Activated naive CD8-positive, alpha-beta T cell treated with anti-CD3 and anti-CD28 coated beads for 36 hours (primary cell): Measurements from ENCODE around the gene ISCA2. TPM values are rescaled to one million over a fixed set of nuclear protein-coding genes. Genes with fewer than 3 reads are reported as not detected.
"Not testable (repeated sequence)": the region's sequence is repeated elsewhere in the genome, so short reads cannot be mapped to it uniquely, and the experiment has no call there.

ENCODE experiments used
- DNase-seq: peaks from one replicate; pipeline ENCODE4 v3.0.0; 2021
- H3K27ac Mint-ChIP-seq: one replicate; pipeline ENCODE4 v1.8.0; 2022; ENCODE audit warnings: mild to moderate bottlenecking, moderate library complexity, mixed read lengths
- H3K27me3 Mint-ChIP-seq: one replicate; pipeline ENCODE4 v1.8.0; 2022; ENCODE audit warnings: mild to moderate bottlenecking, mixed read lengths
- H3K36me3 Mint-ChIP-seq: one replicate; pipeline ENCODE4 v1.8.0; 2021; ENCODE audit warnings: mild to moderate bottlenecking, mixed read lengths
- H3K4me1 Mint-ChIP-seq: one replicate; pipeline ENCODE4 v1.8.0; 2021; ENCODE audit warnings: mixed read lengths
- H3K4me3 Mint-ChIP-seq: one replicate; pipeline ENCODE4 v1.8.0; 2022; ENCODE audit warnings: mild to moderate bottlenecking, moderate library complexity, mixed read lengths
- H3K9me3 Mint-ChIP-seq: one replicate; pipeline ENCODE4 v1.8.0; 2022; ENCODE audit warnings: mixed read lengths
- total RNA-seq, 2 experiments: library from RNA; stranded (reverse); gene quantifications; one replicate each; pipeline ENCODE4 v1.2.3, GENCODE V29; 2021

ISCA2 gene
- total RNA-seq: 10 to 100 TPM; 29.7 to 31.0 TPM

- peak within 1 kb of the TSS; percentile 86 for H3K27ac Mint-ChIP-seq
- peaks cover 3% of the 10 kb centered on the region for H3K36me3 Mint-ChIP-seq
- H3K4me1 Mint-ChIP-seq: peaks cover 29% of the 10 kb centered on the region
- peak within 1 kb of the TSS; percentile 91 for H3K4me3 Mint-ChIP-seq
- no peaks in the 10 kb centered on the region for H3K9me3 Mint-ChIP-seq
- H3K27me3 Mint-ChIP-seq: no peaks in the 10 kb centered on the region
- DNase-seq: peak; percentile 100
Observed at GRCh38 chr14:74493343-74494261, at the start of gene ISCA2. Gene ISCA2 (plus strand): TSS chr14:74493765. CDS start chr14:74493775, 10 bp downstream.

- no peak overlapping the region for H3K4me3 Mint-ChIP-seq
- no peaks in the 10 kb centered on the region for H3K36me3 Mint-ChIP-seq
- H3K9me3 Mint-ChIP-seq: peaks cover 2% of the 10 kb centered on the region
- peaks cover 15% of the 10 kb centered on the region for H3K27me3 Mint-ChIP-seq
- H3K27ac Mint-ChIP-seq: no peak overlapping the region
- no peak for DNase-seq
- H3K4me1 Mint-ChIP-seq: no peaks in the 10 kb centered on the region
Observed at GRCh38 chr14:74444866-74445265, 48.7 kb upstream of the ISCA2 start.

GRCh38 chr14:74454397-74454796 is 39.2 kb upstream of the ISCA2 start:
- not testable (repeated sequence) for DNase-seq, H3K9me3 Mint-ChIP-seq, H3K4me3 Mint-ChIP-seq, H3K4me1 Mint-ChIP-seq, H3K27me3 Mint-ChIP-seq, H3K27ac Mint-ChIP-seq, H3K36me3 Mint-ChIP-seq

GRCh38 chr14:74456684-74457564 is 36.6 kb upstream of the ISCA2 start:
- no peak overlapping the region for H3K4me3 Mint-ChIP-seq
- H3K4me1 Mint-ChIP-seq: no peaks in the 10 kb centered on the region
- H3K27me3 Mint-ChIP-seq: peaks cover 6% of the 10 kb centered on the region
- DNase-seq: no peak
- no peaks in the 10 kb centered on the region for H3K36me3 Mint-ChIP-seq
- no peak overlapping the region for H3K27ac Mint-ChIP-seq
- peaks cover 3% of the 10 kb centered on the region for H3K9me3 Mint-ChIP-seq

GRCh38 chr14:74457565-74457895 is 36.0 kb upstream of the ISCA2 start:
- no peak for DNase-seq
- Mint-ChIP-seq H3K27ac (no peak overlapping the region), H3K36me3 (no peaks in the 10 kb centered on the region), H3K27me3 (peaks cover 6% of the 10 kb centered on the region), H3K4me1 (no peaks in the 10 kb centered on the region), H3K9me3 (peaks cover 3% of the 10 kb centered on the region), H3K4me3 (no peak overlapping the region)

GRCh38 chr14:74459289-74459946 is 34.1 kb upstream of the ISCA2 start:
- Mint-ChIP-seq H3K4me3 (no peak overlapping the region), H3K4me1 (no peaks in the 10 kb centered on the region), H3K36me3 (no peaks in the 10 kb centered on the region), H3K27ac (no peak overlapping the region), H3K9me3 (peaks cover 3% of the 10 kb centered on the region), H3K27me3 (peaks cover 6% of the 10 kb centered on the region)
- peak; percentile 38 for DNase-seq

- H3K4me1 Mint-ChIP-seq: no peaks in the 10 kb centered on the region
- no peaks in the 10 kb centered on the region for H3K36me3 Mint-ChIP-seq
- H3K27me3 Mint-ChIP-seq: peaks cover 6% of the 10 kb centered on the region
- DNase-seq: no peak
- no peaks in the 10 kb centered on the region for H3K9me3 Mint-ChIP-seq
- no peak overlapping the region for H3K27ac Mint-ChIP-seq
- no peak overlapping the region for H3K4me3 Mint-ChIP-seq
Observed at GRCh38 chr14:74459976-74460375, 33.6 kb upstream of the ISCA2 start.

GRCh38 chr14:74462993-74463392 is 30.6 kb upstream of the ISCA2 start:
- DNase-seq: no peak
- H3K4me3 Mint-ChIP-seq: no peak overlapping the region
- H3K27ac Mint-ChIP-seq: no peak overlapping the region
- no peaks in the 10 kb centered on the region for H3K9me3 Mint-ChIP-seq
- peaks cover 6% of the 10 kb centered on the region for H3K27me3 Mint-ChIP-seq
- no peaks in the 10 kb centered on the region for H3K36me3 Mint-ChIP-seq
- no peaks in the 10 kb centered on the region for H3K4me1 Mint-ChIP-seq

GRCh38 chr14:74463697-74464096 is 29.9 kb upstream of the ISCA2 start:
- Mint-ChIP-seq H3K4me3 (no peak overlapping the region), H3K27ac (no peak overlapping the region), H3K27me3 (peaks cover 6% of the 10 kb centered on the region), H3K9me3 (no peaks in the 10 kb centered on the region), H3K4me1 (no peaks in the 10 kb centered on the region), H3K36me3 (no peaks in the 10 kb centered on the region)
- DNase-seq: no peak

- Mint-ChIP-seq H3K27ac (no peak overlapping the region), H3K36me3 (no peaks in the 10 kb centered on the region), H3K4me1 (no peaks in the 10 kb centered on the region), H3K9me3 (no peaks in the 10 kb centered on the region), H3K4me3 (no peak overlapping the region), H3K27me3 (peaks cover 6% of the 10 kb centered on the region)
- no peak for DNase-seq
Observed at GRCh38 chr14:74464785-74465184, 28.8 kb upstream of the ISCA2 start.

GRCh38 chr14:74465335-74465734 is 28.2 kb upstream of the ISCA2 start:
- Mint-ChIP-seq H3K9me3 (no peaks in the 10 kb centered on the region), H3K27me3 (peaks cover 5% of the 10 kb centered on the region), H3K36me3 (no peaks in the 10 kb centered on the region), H3K4me1 (no peaks in the 10 kb centered on the region), H3K4me3 (no peak overlapping the region), H3K27ac (no peak overlapping the region)
- DNase-seq: no peak

GRCh38 chr14:74468513-74468912 is 25.1 kb upstream of the ISCA2 start:
- H3K4me1 Mint-ChIP-seq: no peaks in the 10 kb centered on the region
- no peak overlapping the region for H3K4me3 Mint-ChIP-seq
- no peak overlapping the region for H3K27ac Mint-ChIP-seq
- no peak for DNase-seq
- no peaks in the 10 kb centered on the region for H3K27me3 Mint-ChIP-seq
- no peaks in the 10 kb centered on the region for H3K9me3 Mint-ChIP-seq
- no peaks in the 10 kb centered on the region for H3K36me3 Mint-ChIP-seq

GRCh38 chr14:74469548-74470518 is 23.7 kb upstream of the ISCA2 start:
- peaks cover 2% of the 10 kb centered on the region for H3K36me3 Mint-ChIP-seq

GRCh38 chr14:74472601-74473000 is 21.0 kb upstream of the ISCA2 start:
- no peaks in the 10 kb centered on the region for H3K4me1 Mint-ChIP-seq
- no peak overlapping the region for H3K27ac Mint-ChIP-seq
- H3K36me3 Mint-ChIP-seq: peaks cover 2% of the 10 kb centered on the region
- no peaks in the 10 kb centered on the region for H3K9me3 Mint-ChIP-seq
- no peak for DNase-seq
- H3K4me3 Mint-ChIP-seq: no peak overlapping the region
- no peaks in the 10 kb centered on the region for H3K27me3 Mint-ChIP-seq

More at GRCh38 chr14:74469548-74470518, 23.7 kb upstream of the ISCA2 start:
- no peak overlapping the region for H3K27ac Mint-ChIP-seq
- H3K27me3 Mint-ChIP-seq: no peaks in the 10 kb centered on the region
- H3K4me1 Mint-ChIP-seq: no peaks in the 10 kb centered on the region
- H3K9me3 Mint-ChIP-seq: no peaks in the 10 kb centered on the region
- no peak for DNase-seq
- no peak overlapping the region for H3K4me3 Mint-ChIP-seq
